WERI-Rb-1 (cell line): Measurements from ENCODE around the gene JPH4.

Experiments used
- DNase-seq: peaks from one replicate; pipeline ENCODE4 v3.0.0-alpha.2; 2020
- H3K27ac ChIP-seq: fragments of 250-450 bp; sonication (Bioruptor Pico); 2 replicates; pipeline ENCODE4 v1.5.1; 2020; ENCODE audit warnings: mild to moderate bottlenecking, moderate library complexity
- H3K27me3 ChIP-seq: fragments of 250-450 bp; sonication (Bioruptor Pico); 2 replicates; pipeline ENCODE4 v1.5.1; 2021; ENCODE audit warnings: mild to moderate bottlenecking, low read depth, moderate library complexity; ENCODE audit not compliant: insufficient read depth, severe bottlenecking
- H3K36me3 ChIP-seq: fragments of 250-450 bp; sonication (Bioruptor Pico); 2 replicates; pipeline ENCODE4 v1.5.1; 2020; ENCODE audit warnings: mild to moderate bottlenecking, moderate library complexity
- H3K4me3 ChIP-seq: 2 replicates; pipeline ENCODE4 v1.5.1; 2011; ENCODE audit warnings: low read depth, mild to moderate bottlenecking, control low read depth, low read length
- H3K9me3 ChIP-seq: fragments of 250-450 bp; sonication (Bioruptor Pico); 2 replicates; pipeline ENCODE4 v1.5.1; 2021; ENCODE audit warnings: mild to moderate bottlenecking, moderate library complexity; ENCODE audit not compliant: severe bottlenecking
- CTCF ChIP-seq: IDR thresholded peaks from 2 replicates; pipeline ENCODE4 v1.5.1; 2011; ENCODE audit warnings: low read depth, mild to moderate bottlenecking, control low read depth, inconsistent platforms, low read length

Gene JPH4

GRCh38 chr14:23621932-23622730 is 43.5 kb upstream of the JPH4 start:
- H3K9me3 ChIP-seq = peaks cover 19% of the 10 kb centered on the region
- H3K36me3 ChIP-seq = no peaks in the 10 kb centered on the region
- no peak for DNase-seq
- H3K27me3 ChIP-seq = no peaks in the 10 kb centered on the region
- no peak overlapping the region for H3K4me3 ChIP-seq
- no peak for TF ChIP-seq CTCF
- no peak overlapping the region for H3K27ac ChIP-seq

GRCh38 chr14:23621204-23621931 is 42.8 kb upstream of the JPH4 start:
- no peak for TF ChIP-seq CTCF
- H3K27ac ChIP-seq = no peak overlapping the region
- no peaks in the 10 kb centered on the region for H3K36me3 ChIP-seq
- H3K27me3 ChIP-seq = no peaks in the 10 kb centered on the region
- no peak for DNase-seq
- H3K9me3 ChIP-seq = peaks cover 19% of the 10 kb centered on the region
- no peak overlapping the region for H3K4me3 ChIP-seq

GRCh38 chr14:23620177-23620702 is 41.6 kb upstream of the JPH4 start:
- no peak for DNase-seq
- no peak overlapping the region for H3K27ac ChIP-seq
- no peak for TF ChIP-seq CTCF
- H3K9me3 ChIP-seq = peaks cover 15% of the 10 kb centered on the region
- H3K27me3 ChIP-seq = no peaks in the 10 kb centered on the region
- no peak overlapping the region for H3K4me3 ChIP-seq
- H3K36me3 ChIP-seq = no peaks in the 10 kb centered on the region

- Histone ChIP-seq H3K4me3 (no peak overlapping the region), H3K36me3 (no peaks in the 10 kb centered on the region), H3K27ac (no peak overlapping the region), H3K9me3 (no peaks in the 10 kb centered on the region), H3K27me3 (no peaks in the 10 kb centered on the region)
- TF ChIP-seq CTCF = no peak
- DNase-seq = no peak
Observed at GRCh38 chr14:23618415-23618988, 39.9 kb upstream of the JPH4 start.

GRCh38 chr14:23617539-23617938 is 38.9 kb upstream of the JPH4 start:
- Histone ChIP-seq H3K27ac (no peak overlapping the region), H3K4me3 (no peak overlapping the region), H3K9me3 (no peaks in the 10 kb centered on the region), H3K27me3 (no peaks in the 10 kb centered on the region), H3K36me3 (no peaks in the 10 kb centered on the region)
- no peak for TF ChIP-seq CTCF
- no peak for DNase-seq
